Calu3 (cell line): Measurements from ENCODE around the gene ORC6. TPM values are rescaled to one million over a fixed set of nuclear protein-coding genes. Genes with fewer than 3 reads are reported as not detected.

ENCODE experiments used
- BruUV-seq: library from RNA; stranded (reverse); fragments of 400-500 nt; replicated peaks from 2 replicates; lab custom pipeline; 2021; lab: Mats Ljungman, UMichigan
- CTCF ChIA-PET: fragments of 300-600 bp; sonication (Branson Sonifier 250); formaldehyde crosslinking; loops from one replicate; lab custom pipeline; 2022; ENCODE audit warnings: antibody characterized with exemption; lab: Charles Lee
- DNase-seq: peaks from one replicate; pipeline ENCODE4 v3.0.0; 2022
- H3K27ac Mint-ChIP-seq: one replicate; pipeline ENCODE4 v1.8.0; 2022; ENCODE audit warnings: mixed read lengths; ENCODE audit not compliant: unreplicated experiment
- H3K27me3 Mint-ChIP-seq: one replicate; pipeline ENCODE4 v1.8.0; 2022; ENCODE audit warnings: mixed read lengths; ENCODE audit not compliant: unreplicated experiment
- H3K36me3 Mint-ChIP-seq: one replicate; pipeline ENCODE4 v1.8.0; 2022; ENCODE audit warnings: mild to moderate bottlenecking, moderate library complexity, mixed read lengths; ENCODE audit not compliant: insufficient read depth, unreplicated experiment
- H3K4me1 Mint-ChIP-seq: one replicate; pipeline ENCODE4 v1.8.0; 2022; ENCODE audit warnings: mild to moderate bottlenecking, low read depth, mixed read lengths; ENCODE audit not compliant: unreplicated experiment
- H3K4me3 Mint-ChIP-seq: one replicate; pipeline ENCODE4 v1.8.0; 2022; ENCODE audit warnings: mild to moderate bottlenecking, low read depth, moderate library complexity, mixed read lengths; ENCODE audit not compliant: unreplicated experiment
- H3K9me3 Mint-ChIP-seq: one replicate; pipeline ENCODE4 v1.8.0; 2022; ENCODE audit warnings: low read depth, mixed read lengths; ENCODE audit not compliant: unreplicated experiment
- intact Hi-C: fragments of 100-400 bp; cut with micrococcal nuclease; formaldehyde crosslinking; loops from one replicate; pipeline ENCODE4 v1.10.0; 2022; ENCODE audit not compliant: unreplicated experiment
- total RNA-seq: library from RNA; stranded (reverse); gene quantifications from 2 replicates; pipeline ENCODE4 v1.2.3, GENCODE V29; 2022
- TF ChIP-seq, protein P1 (sequence below): fragments of 200-600 bp; IDR thresholded peaks from one replicate; pipeline ENCODE4 v1.8.0; 2022; ENCODE audit warnings: antibody characterized with exemption; ENCODE audit not compliant: unreplicated experiment

Gene ORC6
- total RNA-seq, 1 experiment from 2014 or later: 64.9 TPM

- Mint-ChIP-seq H3K36me3 (no peaks in the 10 kb centered on the region), H3K27ac (no peak overlapping the region), H3K27me3 (no peaks in the 10 kb centered on the region), H3K4me1 (no peaks in the 10 kb centered on the region), H3K4me3 (no peak overlapping the region), H3K9me3 (no peaks in the 10 kb centered on the region)
- no TSS peak for BruUV-seq
- intact Hi-C loops: no loop called here
- DNase-seq: no peak
- TF ChIP-seq, protein P1, sequence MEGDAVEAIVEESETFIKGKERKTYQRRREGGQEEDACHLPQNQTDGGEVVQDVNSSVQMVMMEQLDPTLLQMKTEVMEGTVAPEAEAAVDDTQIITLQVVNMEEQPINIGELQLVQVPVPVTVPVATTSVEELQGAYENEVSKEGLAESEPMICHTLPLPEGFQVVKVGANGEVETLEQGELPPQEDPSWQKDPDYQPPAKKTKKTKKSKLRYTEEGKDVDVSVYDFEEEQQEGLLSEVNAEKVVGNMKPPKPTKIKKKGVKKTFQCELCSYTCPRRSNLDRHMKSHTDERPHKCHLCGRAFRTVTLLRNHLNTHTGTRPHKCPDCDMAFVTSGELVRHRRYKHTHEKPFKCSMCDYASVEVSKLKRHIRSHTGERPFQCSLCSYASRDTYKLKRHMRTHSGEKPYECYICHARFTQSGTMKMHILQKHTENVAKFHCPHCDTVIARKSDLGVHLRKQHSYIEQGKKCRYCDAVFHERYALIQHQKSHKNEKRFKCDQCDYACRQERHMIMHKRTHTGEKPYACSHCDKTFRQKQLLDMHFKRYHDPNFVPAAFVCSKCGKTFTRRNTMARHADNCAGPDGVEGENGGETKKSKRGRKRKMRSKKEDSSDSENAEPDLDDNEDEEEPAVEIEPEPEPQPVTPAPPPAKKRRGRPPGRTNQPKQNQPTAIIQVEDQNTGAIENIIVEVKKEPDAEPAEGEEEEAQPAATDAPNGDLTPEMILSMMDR: no peak
- CTCF ChIA-PET: no interaction called here
These were observed 53.8 kb downstream of the ORC6 start for GRCh38 chr16:46743232-46743719.

DNA sequence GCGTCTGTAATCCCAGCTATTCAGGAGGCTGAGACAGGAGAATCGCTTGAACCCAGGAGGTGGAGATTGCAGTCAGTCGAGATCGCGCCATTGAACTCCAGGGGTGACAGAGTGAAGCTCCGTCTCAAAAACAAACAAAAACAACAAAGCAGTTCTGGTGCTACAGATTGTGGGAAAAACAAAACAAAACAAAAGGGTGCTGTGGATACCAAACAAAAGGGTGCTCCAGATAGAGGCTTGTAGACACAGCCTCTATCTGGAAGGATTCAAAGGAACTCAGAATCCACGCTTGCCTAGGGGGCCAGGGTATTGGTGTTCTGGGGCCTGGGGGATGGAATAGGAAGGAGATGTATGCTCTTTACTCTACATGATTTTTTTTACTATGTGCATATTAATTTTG is 56.2 kb downstream of the ORC6 start:
- Mint-ChIP-seq H3K36me3 (no peaks in the 10 kb centered on the region), H3K4me3 (no peak overlapping the region), H3K27me3 (no peaks in the 10 kb centered on the region), H3K27ac (no peak overlapping the region), H3K9me3 (no peaks in the 10 kb centered on the region), H3K4me1 (no peaks in the 10 kb centered on the region)
- TF ChIP-seq, protein P1: no peak
- CTCF ChIA-PET: no interaction called here
- no TSS peak for BruUV-seq
- intact Hi-C loops: no loop called here
- no peak for DNase-seq

DNA sequence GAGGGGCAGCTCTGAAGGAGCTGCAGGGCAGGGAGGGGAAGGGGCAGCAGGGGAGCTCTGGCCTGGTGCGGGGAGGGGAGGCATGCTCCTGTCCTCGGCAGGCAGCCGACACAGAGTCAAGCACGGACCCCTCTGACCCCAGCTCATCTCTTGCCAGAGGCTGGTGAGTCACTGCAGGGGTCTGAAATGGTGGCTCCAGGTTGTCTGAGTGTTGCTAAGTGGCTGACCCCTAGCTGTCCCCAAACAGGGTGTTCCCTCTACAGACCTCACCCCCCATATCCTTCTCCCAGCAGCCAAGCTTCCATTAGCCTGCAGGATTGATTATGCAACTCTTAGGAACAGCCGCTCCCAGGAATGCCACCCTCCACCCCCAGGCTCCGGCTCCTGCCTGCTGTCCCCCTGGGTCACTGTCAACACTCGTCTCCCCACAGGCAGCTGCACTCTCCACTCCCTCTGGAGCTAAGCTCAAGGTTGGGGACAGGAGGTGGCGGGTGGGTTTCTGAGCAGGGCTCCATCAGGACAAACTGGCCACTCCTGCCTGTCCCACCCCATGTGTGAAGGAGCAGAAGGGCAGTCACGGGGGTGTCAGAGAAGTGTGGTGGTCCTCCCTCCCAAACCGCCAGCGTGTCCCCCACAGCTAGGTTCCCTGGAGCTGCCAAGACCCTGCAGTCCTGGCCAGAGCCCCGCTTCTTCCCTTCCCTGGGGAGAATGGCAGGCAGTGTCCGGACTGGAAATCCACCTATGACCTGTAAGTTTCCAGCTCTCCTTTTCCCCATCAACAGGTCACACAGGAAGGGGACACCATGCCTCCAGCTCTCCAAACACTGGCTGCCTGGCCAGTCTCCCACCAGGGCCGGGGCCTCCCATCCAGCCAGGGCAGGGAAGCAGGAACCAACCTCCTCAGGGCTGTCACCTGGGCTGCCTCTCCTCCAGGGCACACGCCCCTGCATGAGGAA is 57.6 kb downstream of the ORC6 start:
- no peak for DNase-seq
- Mint-ChIP-seq H3K9me3 (no peaks in the 10 kb centered on the region), H3K36me3 (no peaks in the 10 kb centered on the region), H3K27me3 (no peaks in the 10 kb centered on the region), H3K27ac (no peak overlapping the region), H3K4me1 (no peaks in the 10 kb centered on the region), H3K4me3 (no peak overlapping the region)
- intact Hi-C loops: no loop called here
- TF ChIP-seq, protein P1: no peak
- CTCF ChIA-PET: interaction anchor here (0.9 kb wide), 1 partner anchor 23 kb away, joined by 5 read pairs; no protein-coding TSS in a partner anchor
- BruUV-seq: no TSS peak

Other genes with a start within 250 kb of the ORC6 start
- gene SHCBP1, start 68.3 kb upstream of the ORC6 start, total RNA-seq: 43.2 and 54.8 TPM in 2 replicates
- gene VPS35, start 481 bp upstream of the ORC6 start, total RNA-seq: 168 and 181 TPM in 2 replicates
- gene MYLK3, start 58.7 kb downstream of the ORC6 start, total RNA-seq: 0.80 and 1.4 TPM in 2 replicates
- gene C16orf87, start 141.5 kb downstream of the ORC6 start, total RNA-seq: 11.6 and 11.7 TPM in 2 replicates
- 63.2 and 68.9 TPM in 2 replicates for gene GPT2, start 194.7 kb downstream of the ORC6 start, total RNA-seq